B cell (primary cell): Measurements from ENCODE around the gene GNA14. TPM values are rescaled to one million over a fixed set of nuclear protein-coding genes. Genes with fewer than 3 reads are reported as not detected.

Experiments
- ATAC-seq: fragments of 200-7000 bp; cut with Tn5 transposase; one replicate; pipeline ENCODE4 v1.10.0; 2021; ENCODE audit warnings: low read depth, mild to moderate bottlenecking, moderate number of reproducible peaks, moderate library complexity
- CTCF ChIA-PET: fragments of 350-600 bp; sonication (Branson Sonifier 250); formaldehyde crosslinking; loops from one replicate; lab custom pipeline; 2021; ENCODE audit warnings: antibody characterized with exemption, inconsistent platforms; lab: Charles Lee
- POLR2A ChIA-PET: fragments of 350-600 bp; sonication (Branson Sonifier 250); formaldehyde crosslinking; loops from one replicate; lab custom pipeline; 2021; ENCODE audit warnings: antibody characterized with exemption; lab: Charles Lee
- DNase-seq: peaks from one replicate; pipeline ENCODE4 v3.0.0; 2013
- H2AFZ ChIP-seq: 2 replicates; pipeline ENCODE4 v1.6.1; 2012; ENCODE audit warnings: mild to moderate bottlenecking, low read depth, low read length; ENCODE audit not compliant: insufficient read depth, poor library complexity, severe bottlenecking
- H3K27ac ChIP-seq, 2 donors: 1 replicate in 1 of 2; 2 replicates in 1 of 2; pipeline ENCODE4 v1.5.1; 2012 to 2013; ENCODE audit warnings: low read length in 2 of 2, mild to moderate bottlenecking in 2 of 2, moderate library complexity in 1 of 2
- H3K27me3 ChIP-seq, 4 experiments: fragments of 200-600 bp in 1 of 4; sonication (generic) in 1 of 4; replicated peaks in 1 of 4; 1 replicate in 2 of 4; 2 replicates in 2 of 4; pipeline versions ENCODE4 v1.6.1 to v1.7.0; 2013 to 2016; ENCODE audit warnings: low read length in 3 of 4, mild to moderate bottlenecking in 2 of 4, mixed read lengths in 1 of 4, moderate library complexity in 1 of 4; ENCODE audit not compliant: insufficient read depth in 4 of 4, control insufficient read depth in 3 of 4; ENCODE audit errors: control extremely low read depth in 1 of 4
- H3K36me3 ChIP-seq, 2 experiments: replicated peaks in 1 of 2; 1 replicate in 1 of 2; 2 replicates in 1 of 2; pipeline versions ENCODE4 v1.6.1 to v1.7.1; 2013; ENCODE audit warnings: low read length in 1 of 2; ENCODE audit not compliant: insufficient read depth in 2 of 2, control insufficient read depth in 1 of 2; ENCODE audit errors: control extremely low read depth in 1 of 2, extremely low read depth in 1 of 2
- H3K4me1 ChIP-seq, 2 donors: fragments of 200-600 bp in 1 of 2; sonication (generic) in 1 of 2; 1 replicate in 1 of 2; 2 replicates in 1 of 2; pipeline versions ENCODE4 v1.5.1 to v1.6.1; 2013 to 2017; ENCODE audit warnings: low read length in 2 of 2; ENCODE audit not compliant: control insufficient read depth in 2 of 2, insufficient read depth in 2 of 2
- H3K4me2 ChIP-seq: replicated peaks from 2 replicates; pipeline ENCODE3; 2012; ENCODE audit warnings: mild to moderate bottlenecking, low read depth, low read length; ENCODE audit not compliant: poor library complexity, severe bottlenecking
- H3K4me3 ChIP-seq, 5 experiments: fragments of 200-600 bp in 1 of 5; sonication (generic) in 1 of 5; 1 replicate in 3 of 5; 2 replicates in 2 of 5; pipeline versions ENCODE4 v1.5.1 to v1.7.0; 2011 to 2016; ENCODE audit warnings: low read length in 4 of 5, mild to moderate bottlenecking in 4 of 5, low read depth in 2 of 5, control low read depth in 1 of 5, moderate library complexity in 1 of 5; ENCODE audit not compliant: insufficient read depth in 1 of 5; ENCODE audit errors: control extremely low read depth in 1 of 5, extremely low read depth in 1 of 5
- H3K79me2 ChIP-seq: fragments of 200-600 bp; sonication (generic); one replicate; pipeline ENCODE4 v1.6.0; 2016; ENCODE audit warnings: low read length; ENCODE audit not compliant: control insufficient read depth, insufficient read depth
- H3K9ac ChIP-seq: fragments of 200-600 bp; sonication (generic); 2 replicates; pipeline ENCODE4 v1.6.1; 2017; ENCODE audit warnings: mild to moderate bottlenecking, low read length, moderate library complexity
- H3K9me3 ChIP-seq, 3 donors: one replicate each; pipeline versions ENCODE4 v1.6.1 to v1.7.1; 2013; ENCODE audit warnings: low read length in 2 of 3; ENCODE audit not compliant: control insufficient read depth in 2 of 3, insufficient read depth in 1 of 3; ENCODE audit errors: control extremely low read depth in 1 of 3
- H4K20me1 ChIP-seq: 2 replicates; pipeline ENCODE4 v1.6.0; 2012; ENCODE audit warnings: mild to moderate bottlenecking, low read length; ENCODE audit not compliant: insufficient read depth, control insufficient read depth, poor library complexity, severe bottlenecking
- H3K27ac Mint-ChIP-seq: one replicate; pipeline ENCODE4 v1.8.0; 2021; ENCODE audit warnings: mixed read lengths
- H3K27me3 Mint-ChIP-seq: one replicate; pipeline ENCODE4 v1.8.0; 2021; ENCODE audit warnings: mixed read lengths
- H3K4me1 Mint-ChIP-seq: one replicate; pipeline ENCODE4 v1.8.0; 2021; ENCODE audit warnings: mixed read lengths
- H3K4me3 Mint-ChIP-seq: one replicate; pipeline ENCODE4 v1.8.0; 2021; ENCODE audit warnings: mixed read lengths
- H3K9me3 Mint-ChIP-seq: one replicate; pipeline ENCODE4 v1.8.0; 2022; ENCODE audit warnings: mixed read lengths; ENCODE audit not compliant: insufficient read depth
- EZH2 ChIP-seq: IDR thresholded peaks from 2 replicates; pipeline ENCODE4 v1.6.1; 2012; ENCODE audit warnings: borderline replicate concordance, low read depth, mild to moderate bottlenecking, moderate library complexity, low read length; ENCODE audit not compliant: insufficient read depth, poor library complexity, severe bottlenecking
- WGBS: methylation state at CpG from one replicate; pipeline ENCODE4 v1.1.5; 2013; ENCODE audit warnings: missing lambda C conversion rate; ENCODE audit not compliant: insufficient coverage; 5-methylcytosine and 5-hydroxymethylcytosine counted together
- intact Hi-C: fragments of 100-400 bp; cut with micrococcal nuclease; formaldehyde crosslinking; loops from one replicate; pipeline ENCODE4 v1.10.0; 2022
- polyA minus RNA-seq: library from RNA; depleted of rRNA, polyadenylated mRNA; stranded (reverse); fragments of >200 nt; gene quantifications from 2 replicates; pipeline ENCODE4 v1.2.3, GENCODE V29; 2012
- polyA plus RNA-seq: library from polyadenylated mRNA; depleted of rRNA; stranded (reverse); fragments of >200 nt; gene quantifications from 2 replicates; pipeline ENCODE4 v1.2.3, GENCODE V29; 2012
- total RNA-seq, 2 donors: library from RNA; stranded (reverse); fragments of 120-200 nt in 1 of 2; gene quantifications; 1 replicate in 1 of 2; 2 replicates in 1 of 2; pipeline versions ENCODE4 v1.2.3 to v1.2.4, GENCODE V29; 2013 to 2022
- TF ChIP-seq, protein P1 (sequence below): fragments of 200-600 bp; IDR thresholded peaks from one replicate; pipeline ENCODE4 v1.8.0; 2022; ENCODE audit warnings: antibody characterized with exemption, mild to moderate bottlenecking

Gene GNA14
- total RNA-seq, result not detected in 2 replicates
- 0.19 TPM for total RNA-seq (2013)
- polyA plus RNA-seq, result not detected in 2 replicates
- not detected in 2 replicates for polyA minus RNA-seq

DNA sequence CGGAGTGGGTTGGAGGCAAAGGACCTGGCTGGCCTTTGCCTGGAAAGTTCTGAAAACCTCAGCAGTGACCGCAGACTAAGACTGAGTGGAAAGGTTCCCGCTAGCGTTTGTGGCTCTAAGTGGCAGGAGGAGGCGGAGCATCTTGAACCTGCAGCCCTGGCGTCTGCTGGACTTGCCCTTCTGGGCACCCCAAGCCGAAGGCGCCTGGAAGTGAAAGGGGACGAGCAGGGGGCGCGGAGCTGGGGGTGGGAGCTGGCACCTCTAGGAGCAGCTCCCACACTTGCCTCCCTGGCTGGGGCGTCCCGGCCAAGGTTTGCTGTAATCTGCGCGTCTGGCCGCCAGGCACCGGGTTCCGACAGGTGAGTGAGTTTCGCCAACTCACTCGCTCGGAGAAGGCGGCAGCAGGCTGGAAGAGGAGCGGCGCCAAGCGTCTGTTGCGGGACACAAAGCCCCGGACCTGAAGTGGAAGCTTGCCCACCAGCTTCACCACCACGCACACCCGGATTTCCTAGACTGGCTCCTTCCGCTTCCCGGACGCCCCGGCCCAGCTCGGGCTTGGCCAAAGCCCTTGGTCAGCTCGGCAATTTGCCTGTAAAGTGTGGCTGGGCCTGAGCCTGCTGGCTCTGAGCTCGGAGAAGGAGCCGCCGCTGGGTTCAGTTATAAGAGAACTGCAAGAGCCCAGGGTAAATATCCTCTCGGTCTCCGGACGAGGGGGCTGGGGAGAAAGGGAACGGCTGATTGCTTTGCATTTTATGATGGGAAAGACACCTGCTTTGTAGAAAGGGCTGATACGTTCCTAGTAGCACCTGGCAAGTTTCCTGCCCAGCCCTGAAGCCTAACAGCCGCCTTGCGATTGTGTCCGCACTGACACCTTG, at the start of gene GNA14:
Gene GNA14 (minus strand): TSS at position 89 of the 875 bp plus-strand sequence. CDS start 529 bp downstream, outside the sequence.
- POLR2A ChIA-PET, result no interaction called here
- H2AFZ ChIP-seq, result peak within 1 kb of the TSS; percentile 10
- DNase-seq (no peak), ATAC-seq (no peak)
- no peak for TF ChIP-seq EZH2
- TF ChIP-seq, protein P1, sequence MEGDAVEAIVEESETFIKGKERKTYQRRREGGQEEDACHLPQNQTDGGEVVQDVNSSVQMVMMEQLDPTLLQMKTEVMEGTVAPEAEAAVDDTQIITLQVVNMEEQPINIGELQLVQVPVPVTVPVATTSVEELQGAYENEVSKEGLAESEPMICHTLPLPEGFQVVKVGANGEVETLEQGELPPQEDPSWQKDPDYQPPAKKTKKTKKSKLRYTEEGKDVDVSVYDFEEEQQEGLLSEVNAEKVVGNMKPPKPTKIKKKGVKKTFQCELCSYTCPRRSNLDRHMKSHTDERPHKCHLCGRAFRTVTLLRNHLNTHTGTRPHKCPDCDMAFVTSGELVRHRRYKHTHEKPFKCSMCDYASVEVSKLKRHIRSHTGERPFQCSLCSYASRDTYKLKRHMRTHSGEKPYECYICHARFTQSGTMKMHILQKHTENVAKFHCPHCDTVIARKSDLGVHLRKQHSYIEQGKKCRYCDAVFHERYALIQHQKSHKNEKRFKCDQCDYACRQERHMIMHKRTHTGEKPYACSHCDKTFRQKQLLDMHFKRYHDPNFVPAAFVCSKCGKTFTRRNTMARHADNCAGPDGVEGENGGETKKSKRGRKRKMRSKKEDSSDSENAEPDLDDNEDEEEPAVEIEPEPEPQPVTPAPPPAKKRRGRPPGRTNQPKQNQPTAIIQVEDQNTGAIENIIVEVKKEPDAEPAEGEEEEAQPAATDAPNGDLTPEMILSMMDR, result no peak
- H3K27me3 ChIP-seq, result peaks cover 0 to 27% (median 9%) of the 10 kb centered on the region in 4 experiments
- Mint-ChIP-seq H3K4me3 (peak within 1 kb of the TSS; percentile 2), H3K27ac (no peak within 1 kb of the TSS), H3K27me3 (peaks cover 32% of the 10 kb centered on the region), H3K9me3 (no peaks in the 10 kb centered on the region), H3K4me1 (peaks cover 6% of the 10 kb centered on the region)
- H3K4me2 ChIP-seq, result peak within 1 kb of the TSS; percentile 35
- H3K27ac ChIP-seq, result no peak within 1 kb of the TSS
- H3K4me1 ChIP-seq, result peaks cover 3 to 13% of the 10 kb centered on the region in 2 donors
- WGBS, result 7% methylated on average over 45 of the region's 46 CpGs
- H3K9me3 ChIP-seq, result peaks cover 0 to 5% (median 0%) of the 10 kb centered on the region in 3 donors
- CTCF ChIA-PET, result no interaction called here
- no peak within 1 kb of the TSS for H3K9ac ChIP-seq
- no peak within 1 kb of the TSS for H3K4me3 ChIP-seq
- H3K36me3 ChIP-seq, result no peaks in the 10 kb centered on the region
- intact Hi-C loops, result no loop called here
- H3K79me2 ChIP-seq, result no peaks in the 10 kb centered on the region
- no peaks in the 10 kb centered on the region for H4K20me1 ChIP-seq
